Neural cell (in vitro differentiated cells): ENCODE results near the gene COL6A2. TPM values are rescaled to one million over a fixed set of nuclear protein-coding genes. Genes with fewer than 3 reads are reported as not detected.

Source experiments
- H2AFZ ChIP-seq: fragments of 200-600, 300-800 bp; sonication (generic), shearing (Covaris generic); 2 replicates; pipeline ENCODE4 v1.6.0; 2014; ENCODE audit warnings: low read depth, mild to moderate bottlenecking, antibody characterized with exemption, low read length, moderate library complexity
- H3F3A ChIP-seq: fragments of 200-600 bp; shearing (Covaris generic); 2 replicates; pipeline ENCODE4 v1.6.1; 2016; ENCODE audit warnings: mild to moderate bottlenecking, moderate library complexity, mixed read lengths, antibody characterized with exemption, low read length; ENCODE audit not compliant: insufficient read depth, poor library complexity, severe bottlenecking
- H3K27ac ChIP-seq: fragments of 200-600, 300-800 bp; sonication (generic), shearing (Covaris generic); 2 replicates; pipeline ENCODE4 v1.5.1; 2014; ENCODE audit warnings: mild to moderate bottlenecking, low read length, moderate library complexity
- H3K27me3 ChIP-seq: fragments of 300-800, 200-600 bp; sonication (generic), shearing (Covaris generic); 2 replicates; pipeline ENCODE4 v1.6.0; 2014; ENCODE audit warnings: mild to moderate bottlenecking, low read depth, low read length, moderate library complexity; ENCODE audit not compliant: insufficient read depth
- H3K36me3 ChIP-seq: fragments of 300-800, 200-600 bp; sonication (generic), shearing (Covaris generic); 2 replicates; pipeline ENCODE4 v1.5.1; 2014; ENCODE audit warnings: mild to moderate bottlenecking, antibody characterized with exemption, low read length, moderate library complexity; ENCODE audit not compliant: insufficient read depth
- H3K4me2 ChIP-seq: fragments of 300-800, 200-600 bp; sonication (generic), shearing (Covaris generic); 2 replicates; pipeline ENCODE4 v1.6.0; 2014; ENCODE audit warnings: mild to moderate bottlenecking, low read length
- H3K4me3 ChIP-seq: fragments of 300-800, 200-600 bp; sonication (generic), shearing (Covaris generic); 2 replicates; pipeline ENCODE4 v1.5.1; 2014; ENCODE audit warnings: mild to moderate bottlenecking, low read length, moderate library complexity
- H3K79me2 ChIP-seq: fragments of 200-600 bp; shearing (Covaris generic); replicated peaks from 2 replicates; pipeline ENCODE4 v1.6.0; 2014; ENCODE audit warnings: mild to moderate bottlenecking, low read length, moderate library complexity; ENCODE audit not compliant: insufficient read depth
- H3K9ac ChIP-seq: fragments of 300-800, 200-600 bp; sonication (generic), shearing (Covaris generic); 2 replicates; pipeline ENCODE4 v1.6.1; 2016; ENCODE audit warnings: mild to moderate bottlenecking, low read length, mixed read lengths
- H3K9me2 ChIP-seq: fragments of 200-600 bp; shearing (Covaris generic); 2 replicates; pipeline ENCODE4 v1.6.1; 2016; ENCODE audit warnings: mild to moderate bottlenecking, low read length, mixed read lengths; ENCODE audit not compliant: insufficient read depth
- H3K9me3 ChIP-seq: fragments of 200-600, 300-800 bp; sonication (generic), shearing (Covaris generic); 2 replicates; pipeline ENCODE4 v1.6.1; 2016; ENCODE audit warnings: mild to moderate bottlenecking, mixed run types, low read length, moderate library complexity, mixed read lengths
- H4K20me1 ChIP-seq: fragments of 200-600 bp; shearing (Covaris generic); 2 replicates; pipeline ENCODE4 v1.6.1; 2016; ENCODE audit warnings: mild to moderate bottlenecking, mixed run types; ENCODE audit not compliant: insufficient read depth
- EP300 ChIP-seq: fragments of 450-650 bp; conservative IDR thresholded peaks from 2 replicates; pipeline ENCODE4 v1.6.1; 2014; ENCODE audit warnings: antibody characterized with exemption, mild to moderate bottlenecking, moderate library complexity; ENCODE audit not compliant: poor library complexity, severe bottlenecking
- EZH2 ChIP-seq: fragments of 200-600, 300-800 bp; shearing (Covaris generic), sonication (generic); IDR thresholded peaks from 2 replicates; pipeline ENCODE4 v1.6.1; 2014; ENCODE audit warnings: antibody characterized with exemption, low read length, borderline replicate concordance, mild to moderate bottlenecking; ENCODE audit not compliant: insufficient read depth, poor library complexity, severe bottlenecking
- MXI1 ChIP-seq: fragments of 450-650 bp; conservative IDR thresholded peaks from 2 replicates; pipeline ENCODE4 v1.6.1; 2014; ENCODE audit warnings: antibody characterized with exemption, mild to moderate bottlenecking; ENCODE audit not compliant: poor library complexity, severe bottlenecking
- POLR2AphosphoS5 ChIP-seq: IDR thresholded peaks from 2 replicates; pipeline ENCODE4 v1.6.1; 2012
- RAD21 ChIP-seq: fragments of 450-650 bp; conservative IDR thresholded peaks from 2 replicates; pipeline ENCODE4 v1.6.1; 2014; ENCODE audit warnings: antibody characterized with exemption, mild to moderate bottlenecking, moderate library complexity
- REST ChIP-seq: IDR thresholded peaks from 2 replicates; pipeline ENCODE4 v1.6.1; 2012; ENCODE audit warnings: borderline replicate concordance
- SMC3 ChIP-seq: fragments of 450-650 bp; conservative IDR thresholded peaks from 2 replicates; pipeline ENCODE4 v1.6.1; 2014; ENCODE audit warnings: antibody characterized with exemption, mild to moderate bottlenecking, moderate library complexity; ENCODE audit not compliant: poor library complexity
- TAF1 ChIP-seq: IDR thresholded peaks from 2 replicates; pipeline ENCODE4 v1.6.1; 2012; ENCODE audit warnings: low read depth
- polyA plus RNA-seq: library from polyadenylated mRNA; depleted of rRNA; stranded (reverse); fragments of >200 nt; gene quantifications from 2 replicates; pipeline ENCODE4 v1.2.3, GENCODE V29; 2014

Gene COL6A2
- polyA plus RNA-seq, 1 donor from 2014 or later, result not detected

- no peak overlapping the region for H3K4me2 ChIP-seq
Observed at GRCh38 chr21:46141767-46142581, 44.1 kb downstream of the COL6A2 start.

GRCh38 chr21:46142582-46143473, 44.9 kb downstream of the COL6A2 start:
- Histone ChIP-seq H3K4me3 (no peak overlapping the region), H3F3A (no peaks in the 10 kb centered on the region), H3K36me3 (no peaks in the 10 kb centered on the region), H3K9ac (no peak overlapping the region), H3K27me3 (peaks cover 22% of the 10 kb centered on the region), H2AFZ (no peak overlapping the region), H3K4me2 (no peak overlapping the region), H4K20me1 (no peaks in the 10 kb centered on the region), H3K9me3 (no peaks in the 10 kb centered on the region), H3K27ac (no peak overlapping the region), H3K9me2 (no peaks in the 10 kb centered on the region), H3K79me2 (no peaks in the 10 kb centered on the region)
- TF ChIP-seq MXI1 (no peak), EZH2 (no peak), SMC3 (no peak), POLR2AphosphoS5 (no peak)

More at GRCh38 chr21:46141767-46142581, 44.1 kb downstream of the COL6A2 start:
- TF ChIP-seq EP300, result no peak
- no peak for TF ChIP-seq POLR2AphosphoS5
- TF ChIP-seq REST, result no peak
- no peak for TF ChIP-seq MXI1
- TF ChIP-seq TAF1, result no peak
- TF ChIP-seq EZH2, result no peak
- no peak for TF ChIP-seq RAD21
- no peak for TF ChIP-seq SMC3
- Histone ChIP-seq H3F3A (no peaks in the 10 kb centered on the region), H4K20me1 (no peaks in the 10 kb centered on the region), H3K9me2 (no peaks in the 10 kb centered on the region), H3K9ac (no peak overlapping the region), H3K4me3 (no peak overlapping the region), H3K27ac (no peak overlapping the region), H3K9me3 (no peaks in the 10 kb centered on the region), H3K27me3 (peaks cover 22% of the 10 kb centered on the region), H3K79me2 (no peaks in the 10 kb centered on the region), H3K36me3 (no peaks in the 10 kb centered on the region), H2AFZ (no peak overlapping the region)
